Activated T-cell treated with anti-CD3 and anti-CD28 coated beads, Interleukin-2, amount 50 U/mL, for 4 hours (primary cell): ENCODE results near the gene TTC34. TPM values are rescaled to one million over a fixed set of nuclear protein-coding genes. Genes with fewer than 3 reads are reported as not detected.

Experiments
- ATAC-seq, 2 donors: fragments of 200-7000 bp; cut with Tn5 transposase; one replicate each; pipeline ENCODE4 v1.10.0; 2021
- DNase-seq: peaks from one replicate; pipeline ENCODE4 v3.0.0-alpha.2; 2020
- H3K27me3 Mint-ChIP-seq: one replicate; pipeline ENCODE4 v1.8.0; 2021; ENCODE audit warnings: low read depth, mixed read lengths
- H3K36me3 Mint-ChIP-seq: one replicate; pipeline ENCODE4 v1.8.0; 2022; ENCODE audit warnings: mixed read lengths; ENCODE audit not compliant: insufficient read depth
- H3K4me1 Mint-ChIP-seq: one replicate; pipeline ENCODE4 v1.8.0; 2021; ENCODE audit warnings: low read depth, mixed read lengths
- H3K4me3 Mint-ChIP-seq: one replicate; pipeline ENCODE4 v1.8.0; 2021; ENCODE audit warnings: mild to moderate bottlenecking, moderate library complexity, mixed read lengths
- H3K9me3 Mint-ChIP-seq: one replicate; pipeline ENCODE4 v1.8.0; 2021; ENCODE audit warnings: mixed read lengths
- total RNA-seq, 3 donors: library from RNA; stranded (reverse); gene quantifications; one replicate each; pipeline ENCODE4 v1.2.1, GENCODE V29; 2021

Gene TTC34
- total RNA-seq, 3 donors from 2014 or later: 0.56 to 0.82 (median 0.60) TPM

- H3K4me3 Mint-ChIP-seq: peak overlapping the region; percentile 76
- ATAC-seq (no peak), DNase-seq (no peak)
- H3K4me1 Mint-ChIP-seq: peaks cover 29% of the 10 kb centered on the region
- no peaks in the 10 kb centered on the region for H3K36me3 Mint-ChIP-seq
- H3K9me3 Mint-ChIP-seq: no peaks in the 10 kb centered on the region
- no peaks in the 10 kb centered on the region for H3K27me3 Mint-ChIP-seq
These were observed 213.5 kb downstream of the TTC34 start for GRCh38 chr1:2587860-2588571.

GRCh38 chr1:2587071-2587859 is 214.2 kb downstream of the TTC34 start:
- peak overlapping the region; percentile 76 for H3K4me3 Mint-ChIP-seq
- H3K36me3 Mint-ChIP-seq: no peaks in the 10 kb centered on the region
- ATAC-seq (peak; percentile 1 to 3), DNase-seq (no peak)
- peaks cover 33% of the 10 kb centered on the region for H3K4me1 Mint-ChIP-seq
- no peaks in the 10 kb centered on the region for H3K9me3 Mint-ChIP-seq
- H3K27me3 Mint-ChIP-seq: no peaks in the 10 kb centered on the region

- peaks cover 41% of the 10 kb centered on the region for H3K4me1 Mint-ChIP-seq
- H3K9me3 Mint-ChIP-seq: no peaks in the 10 kb centered on the region
- no peaks in the 10 kb centered on the region for H3K27me3 Mint-ChIP-seq
- H3K36me3 Mint-ChIP-seq: no peaks in the 10 kb centered on the region
- peak; percentile 97 for DNase-seq
- peak within 1 kb of the TSS; percentile 86 for H3K4me3 Mint-ChIP-seq
- ATAC-seq: peak; percentile 84
These were observed 215.1 kb downstream of the TTC34 start, which contains the start of gene PRXL2B for GRCh38 chr1:2586154-2587070. PRXL2B (plus strand) TSS chr1:2586777; CDS start chr1:2586886, 109 bp downstream.

Other genes with a start within 250 kb of the TTC34 start
- gene TNFRSF14, start 245.3 kb downstream of the TTC34 start, total RNA-seq: 100 to 1,000 TPM in 2 of 3 donors, 10 to 100 TPM in 1; 99.3 to 164 (median 114) TPM
- 10 to 100 TPM; 33.8 to 42.3 (median 40.8) TPM for gene PRXL2B, start 214.9 kb downstream of the TTC34 start, total RNA-seq
- gene MMEL1, start 168.7 kb downstream of the TTC34 start, total RNA-seq: under 1 TPM in 2 of 3 donors, not detected in 1; 0.61 to 0.68 TPM
- gene ACTRT2, start 219.8 kb upstream of the TTC34 start, total RNA-seq: not detected